Gastroesophageal sphincter (tissue), 4 donors: ENCODE measurements around the gene PIGBOS1. TPM values are rescaled to one million over a fixed set of nuclear protein-coding genes. Genes with fewer than 3 reads are reported as not detected.

Experiments used
- ATAC-seq: fragments of 150-250 bp; one replicate; pipeline ENCODE4 v1.9.1; 2016; ENCODE audit warnings: mild to moderate bottlenecking, moderate library complexity
- H3K27ac ChIP-seq, 4 donors: fragments of 200-600 bp; sonication (generic) in 3 of 4; 1 replicate in 3 of 4; 2 replicates in 1 of 4; pipeline ENCODE4 v1.5.1; 2016 to 2019
- H3K27me3 ChIP-seq: fragments of 200-600 bp; sonication (generic); one replicate; pipeline ENCODE4 v1.5.1; 2019
- H3K36me3 ChIP-seq, 2 donors: fragments of 200-600 bp; sonication (generic); one replicate each; pipeline ENCODE4 v1.5.1; 2019; ENCODE audit warnings: control low read depth in 1 of 2
- H3K4me1 ChIP-seq, 3 donors: fragments of 200-600 bp; sonication (generic); 1 replicate in 2 of 3; 2 replicates in 1 of 3; pipeline ENCODE4 v1.5.1; 2016 to 2019; ENCODE audit warnings: control low read depth in 2 of 3
- H3K4me3 ChIP-seq, 2 donors: fragments of 200-600 bp; sonication (generic); one replicate each; pipeline ENCODE4 v1.5.1; 2019; ENCODE audit warnings: mild to moderate bottlenecking in 1 of 2, moderate library complexity in 1 of 2
- H3K9me3 ChIP-seq, 3 donors: fragments of 200-600 bp; sonication (generic); one replicate each; pipeline ENCODE4 v1.5.1; 2017 to 2019; ENCODE audit warnings: control low read depth in 2 of 3
- EP300 ChIP-seq: sonication (generic); formaldehyde crosslinking; IDR thresholded peaks from one replicate; pipeline ENCODE4 v1.6.1; 2017; ENCODE audit warnings: antibody characterized with exemption, mild to moderate bottlenecking
- POLR2A ChIP-seq, 2 donors: fragments of 450-650 bp; IDR thresholded peaks; one replicate each; pipeline ENCODE4 v1.6.1; 2017; ENCODE audit warnings: antibody characterized with exemption in 2 of 2, mild to moderate bottlenecking in 2 of 2, moderate library complexity in 1 of 2
- POLR2AphosphoS5 ChIP-seq: sonication (generic); formaldehyde crosslinking; IDR thresholded peaks from one replicate; pipeline ENCODE4 v1.6.1; 2017; ENCODE audit warnings: antibody characterized with exemption
- WGBS, 2 donors: methylation state at CpG; one replicate each; pipeline ENCODE4 v1.1.5; 2018; ENCODE audit warnings: low coverage in 1 of 2; 5-methylcytosine and 5-hydroxymethylcytosine counted together
- total RNA-seq, 4 donors: library from RNA; depleted of rRNA; stranded (reverse); fragments of >200 nt; gene quantifications; one replicate each; pipeline ENCODE4 v1.1.0, GENCODE V29; 2016
- TF ChIP-seq, protein P1 (sequence below), 4 experiments: fragments of 200-600 bp in 2 of 4; fragments of 450-650 bp in 2 of 4; sonication (generic) in 1 of 4; IDR thresholded peaks; one replicate each; pipeline ENCODE4 v1.5.1; 2017 to 2019; ENCODE audit warnings: antibody characterized with exemption in 4 of 4, mild to moderate bottlenecking in 2 of 4, moderate library complexity in 2 of 4

The PIGBOS1 gene
- total RNA-seq, 4 donors from 2014 or later: 6.7 to 19.6 (median 14.7) TPM

DNA sequence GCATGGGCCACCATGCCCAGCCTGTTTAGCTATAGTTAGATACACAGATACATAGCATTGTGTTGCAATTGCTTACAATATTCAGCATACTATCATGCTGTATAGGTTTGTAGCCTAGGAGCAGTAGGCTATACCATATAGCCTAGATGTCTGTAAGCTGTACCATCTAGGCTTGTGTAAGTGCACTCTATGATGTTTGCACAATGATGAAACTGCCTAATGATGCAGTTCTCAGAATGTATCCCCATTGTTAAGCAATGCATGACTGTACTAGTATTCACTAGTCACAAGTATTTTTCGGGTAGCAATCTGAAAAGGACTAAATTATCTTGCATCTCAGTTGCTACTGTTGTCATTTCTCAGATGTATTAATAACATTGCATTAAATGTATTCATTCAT is 16.1 kb upstream of the PIGBOS1 start:
- no peaks in the 10 kb centered on the region for H3K27me3 ChIP-seq
- H3K27ac ChIP-seq: no peak overlapping the region
- H3K4me3 ChIP-seq: no peak overlapping the region
- TF ChIP-seq POLR2A (IDR thresholded peaks at IDR 0.05) (no peak), POLR2AphosphoS5 (no peak), EP300 (no peak)
- TF ChIP-seq, protein P1, sequence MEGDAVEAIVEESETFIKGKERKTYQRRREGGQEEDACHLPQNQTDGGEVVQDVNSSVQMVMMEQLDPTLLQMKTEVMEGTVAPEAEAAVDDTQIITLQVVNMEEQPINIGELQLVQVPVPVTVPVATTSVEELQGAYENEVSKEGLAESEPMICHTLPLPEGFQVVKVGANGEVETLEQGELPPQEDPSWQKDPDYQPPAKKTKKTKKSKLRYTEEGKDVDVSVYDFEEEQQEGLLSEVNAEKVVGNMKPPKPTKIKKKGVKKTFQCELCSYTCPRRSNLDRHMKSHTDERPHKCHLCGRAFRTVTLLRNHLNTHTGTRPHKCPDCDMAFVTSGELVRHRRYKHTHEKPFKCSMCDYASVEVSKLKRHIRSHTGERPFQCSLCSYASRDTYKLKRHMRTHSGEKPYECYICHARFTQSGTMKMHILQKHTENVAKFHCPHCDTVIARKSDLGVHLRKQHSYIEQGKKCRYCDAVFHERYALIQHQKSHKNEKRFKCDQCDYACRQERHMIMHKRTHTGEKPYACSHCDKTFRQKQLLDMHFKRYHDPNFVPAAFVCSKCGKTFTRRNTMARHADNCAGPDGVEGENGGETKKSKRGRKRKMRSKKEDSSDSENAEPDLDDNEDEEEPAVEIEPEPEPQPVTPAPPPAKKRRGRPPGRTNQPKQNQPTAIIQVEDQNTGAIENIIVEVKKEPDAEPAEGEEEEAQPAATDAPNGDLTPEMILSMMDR (IDR thresholded peaks at IDR 0.05): no peak
- WGBS, 2 donors: 100% methylated on average over 1 of the region's 1 CpG
- H3K4me1 ChIP-seq: no peaks in the 10 kb centered on the region
- no peaks in the 10 kb centered on the region for H3K9me3 ChIP-seq
- H3K36me3 ChIP-seq: peaks cover 0 to 93% of the 10 kb centered on the region in 2 donors
- ATAC-seq: no peak

DNA sequence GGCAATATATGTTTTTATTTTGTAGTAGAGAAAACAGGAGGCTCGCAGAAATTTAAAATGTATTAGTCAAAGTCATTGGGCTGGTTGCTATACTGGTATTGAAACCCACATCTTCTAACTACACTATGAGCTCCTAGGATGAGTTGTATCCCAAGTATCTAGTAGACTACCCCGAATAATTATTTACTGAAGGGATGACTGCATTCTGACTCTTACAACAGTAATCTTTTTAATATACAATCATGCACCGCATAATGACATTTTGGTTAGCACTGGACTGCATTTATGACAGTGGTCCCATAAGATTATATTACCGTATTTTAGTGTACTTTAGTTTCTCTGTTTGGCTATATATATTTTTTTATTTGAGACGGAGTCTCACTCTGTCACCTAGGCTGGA is 15.4 kb upstream of the PIGBOS1 start:
- Histone ChIP-seq H3K27ac (no peak overlapping the region), H3K4me1 (no peaks in the 10 kb centered on the region), H3K9me3 (no peaks in the 10 kb centered on the region), H3K36me3 (peaks cover 0 to 90% of the 10 kb centered on the region in 2 donors), H3K27me3 (no peaks in the 10 kb centered on the region), H3K4me3 (no peak overlapping the region)
- 93 to 97% methylated on average over 4 to 5 of the region's 5 CpGs for WGBS, 2 donors
- ATAC-seq: no peak
- no peak for TF ChIP-seq POLR2A (IDR thresholded peaks at IDR 0.05)
- no peak for TF ChIP-seq EP300
- no peak for TF ChIP-seq POLR2AphosphoS5
- TF ChIP-seq, protein P1 (IDR thresholded peaks at IDR 0.05): no peak

DNA sequence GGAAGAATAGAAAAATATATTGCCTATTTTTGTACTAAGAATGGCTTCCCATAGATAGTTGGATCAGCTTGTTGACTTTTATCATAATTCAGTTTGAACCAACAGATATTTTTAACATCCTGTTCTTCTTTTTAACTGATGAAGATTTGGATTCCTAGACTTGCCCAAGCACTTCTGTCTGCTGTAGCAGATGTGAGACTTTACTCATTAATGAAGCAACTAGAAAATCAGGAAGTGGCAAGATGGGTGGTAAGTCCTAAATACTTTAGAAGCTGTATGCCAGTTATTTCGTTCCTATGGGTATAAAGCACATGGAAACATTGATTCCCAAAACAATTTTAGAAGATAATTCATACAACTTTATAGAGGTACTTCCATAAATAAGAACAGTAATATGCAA is 8.5 kb upstream of the PIGBOS1 start:
- Histone ChIP-seq H3K27me3 (no peaks in the 10 kb centered on the region), H3K36me3 (peaks cover 0 to 62% of the 10 kb centered on the region in 2 donors), H3K4me1 (no peaks in the 10 kb centered on the region), H3K9me3 (no peaks in the 10 kb centered on the region), H3K4me3 (no peak overlapping the region), H3K27ac (no peak overlapping the region)
- no peak for TF ChIP-seq POLR2AphosphoS5
- TF ChIP-seq, protein P1 (IDR thresholded peaks at IDR 0.05): no peak
- TF ChIP-seq EP300: no peak
- TF ChIP-seq POLR2A (IDR thresholded peaks at IDR 0.05): no peak
- 63 to 67% methylated on average over 1 of the region's 1 CpG for WGBS, 2 donors
- no peak for ATAC-seq

DNA sequence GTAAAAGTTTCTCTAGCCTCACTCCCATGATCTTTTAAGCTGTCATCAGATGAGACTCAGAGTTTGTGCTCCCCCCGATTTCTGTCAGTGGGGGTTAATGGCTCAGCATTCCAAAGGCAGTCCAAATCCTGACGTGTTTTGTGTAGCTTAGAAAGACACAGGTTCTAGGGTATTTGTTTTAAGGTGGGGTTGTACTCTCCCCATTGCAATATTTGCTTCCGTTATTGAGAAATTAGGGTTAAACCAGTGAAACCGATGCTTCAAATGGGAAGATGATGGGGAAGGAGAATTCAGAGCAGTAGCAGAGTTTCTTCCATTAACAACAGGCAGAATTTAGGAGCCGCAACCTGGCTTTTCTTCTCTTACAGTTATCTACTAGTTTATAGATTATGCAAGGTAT is 3.5 kb upstream of the PIGBOS1 start:
- Histone ChIP-seq H3K27me3 (no peaks in the 10 kb centered on the region), H3K27ac (no peak overlapping the region), H3K9me3 (no peaks in the 10 kb centered on the region), H3K36me3 (peaks cover 0 to 18% of the 10 kb centered on the region in 2 donors), H3K4me1 (peaks cover 0 to 26% (median 7%) of the 10 kb centered on the region in 3 donors), H3K4me3 (no peak overlapping the region)
- TF ChIP-seq POLR2AphosphoS5: no peak
- TF ChIP-seq POLR2A (IDR thresholded peaks at IDR 0.05): no peak
- 66 to 87% methylated on average over 3 to 5 of the region's 5 CpGs for WGBS, 2 donors
- no peak for ATAC-seq

DNA sequence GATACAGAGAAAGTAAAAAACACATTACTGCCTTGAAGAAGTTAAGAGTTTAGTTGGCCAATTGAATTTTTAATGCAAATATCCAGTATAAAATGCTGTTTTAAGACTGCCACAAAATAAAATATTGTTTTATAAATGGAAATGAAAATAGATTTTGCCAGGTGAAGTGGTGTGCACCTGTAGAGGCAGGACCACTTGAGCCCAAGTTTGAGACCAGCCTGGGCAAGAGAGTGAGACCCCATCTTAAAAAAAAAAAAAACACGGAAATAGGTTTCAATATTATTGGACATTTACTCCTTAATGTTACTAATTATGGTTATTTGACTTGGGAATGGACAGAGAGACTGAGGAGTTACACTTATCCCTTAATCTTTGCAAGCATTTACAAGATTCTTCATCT is 2.0 kb upstream of the PIGBOS1 start:
- Histone ChIP-seq H3K4me1 (peaks cover 0 to 38% (median 10%) of the 10 kb centered on the region in 3 donors), H3K27me3 (no peaks in the 10 kb centered on the region), H3K9me3 (no peaks in the 10 kb centered on the region), H3K36me3 (peaks cover 0 to 15% of the 10 kb centered on the region in 2 donors), H3K4me3 (no peak overlapping the region), H3K27ac (no peak overlapping the region)
- ATAC-seq: no peak
- TF ChIP-seq, protein P1 (IDR thresholded peaks at IDR 0.05): no peak
- TF ChIP-seq POLR2A (IDR thresholded peaks at IDR 0.05): no peak
- TF ChIP-seq POLR2AphosphoS5: no peak
- no peak for TF ChIP-seq EP300
- 78 to 93% methylated on average over 1 of the region's 1 CpG for WGBS, 2 donors
